Neutrophil (primary cell): Measurements from ENCODE around the gene EVX1.

ENCODE experiments used
- H3K27ac ChIP-seq: fragments of 200-600 bp; sonication (generic); 2 replicates; pipeline ENCODE4 v1.5.1; 2016; ENCODE audit warnings: mild to moderate bottlenecking, moderate library complexity
- H3K27me3 ChIP-seq: fragments of 200-600 bp; sonication (generic); 2 replicates; pipeline ENCODE4 v1.6.0; 2016; ENCODE audit warnings: mild to moderate bottlenecking
- H3K36me3 ChIP-seq: fragments of 200-600 bp; sonication (generic); 2 replicates; pipeline ENCODE4 v1.5.1; 2017
- H3K4me1 ChIP-seq, 2 experiments: fragments of 200-600 bp in 1 of 2; sonication (generic) in 1 of 2; 1 replicate in 1 of 2; 2 replicates in 1 of 2; pipeline versions ENCODE4 v1.5.1 to v1.6.1; 2013 to 2016; ENCODE audit warnings: low read depth in 1 of 2, low read length in 1 of 2, mild to moderate bottlenecking in 1 of 2, moderate library complexity in 1 of 2; ENCODE audit not compliant: control insufficient read depth in 1 of 2, insufficient read depth in 1 of 2
- H3K4me3 ChIP-seq, 2 experiments: fragments of 200-600 bp in 1 of 2; sonication (generic) in 1 of 2; 1 replicate in 1 of 2; 2 replicates in 1 of 2; pipeline ENCODE4 v1.5.1; 2013 to 2016; ENCODE audit warnings: low read depth in 1 of 2, low read length in 1 of 2, mild to moderate bottlenecking in 1 of 2, moderate library complexity in 1 of 2
- H3K9me3 ChIP-seq: fragments of 200-600 bp; sonication (generic); 2 replicates; pipeline ENCODE4 v1.5.1; 2016
- TF ChIP-seq, protein P1 (sequence below): fragments of 200-600 bp; sonication (generic); IDR thresholded peaks from 2 replicates; pipeline ENCODE4 v1.5.1; 2016; ENCODE audit warnings: antibody characterized with exemption

The EVX1 gene

GRCh38 chr7:27212497-27213432 is 29.8 kb upstream of the EVX1 start:
- Histone ChIP-seq H3K4me1 (peaks cover 0 to 6% of the 10 kb centered on the region in 2 experiments), H3K9me3 (no peaks in the 10 kb centered on the region), H3K27ac (no peak overlapping the region), H3K36me3 (no peaks in the 10 kb centered on the region), H3K4me3 (no peak overlapping the region), H3K27me3 (peaks cover 100% of the 10 kb centered on the region)
- TF ChIP-seq, protein P1, sequence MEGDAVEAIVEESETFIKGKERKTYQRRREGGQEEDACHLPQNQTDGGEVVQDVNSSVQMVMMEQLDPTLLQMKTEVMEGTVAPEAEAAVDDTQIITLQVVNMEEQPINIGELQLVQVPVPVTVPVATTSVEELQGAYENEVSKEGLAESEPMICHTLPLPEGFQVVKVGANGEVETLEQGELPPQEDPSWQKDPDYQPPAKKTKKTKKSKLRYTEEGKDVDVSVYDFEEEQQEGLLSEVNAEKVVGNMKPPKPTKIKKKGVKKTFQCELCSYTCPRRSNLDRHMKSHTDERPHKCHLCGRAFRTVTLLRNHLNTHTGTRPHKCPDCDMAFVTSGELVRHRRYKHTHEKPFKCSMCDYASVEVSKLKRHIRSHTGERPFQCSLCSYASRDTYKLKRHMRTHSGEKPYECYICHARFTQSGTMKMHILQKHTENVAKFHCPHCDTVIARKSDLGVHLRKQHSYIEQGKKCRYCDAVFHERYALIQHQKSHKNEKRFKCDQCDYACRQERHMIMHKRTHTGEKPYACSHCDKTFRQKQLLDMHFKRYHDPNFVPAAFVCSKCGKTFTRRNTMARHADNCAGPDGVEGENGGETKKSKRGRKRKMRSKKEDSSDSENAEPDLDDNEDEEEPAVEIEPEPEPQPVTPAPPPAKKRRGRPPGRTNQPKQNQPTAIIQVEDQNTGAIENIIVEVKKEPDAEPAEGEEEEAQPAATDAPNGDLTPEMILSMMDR: no peak

DNA sequence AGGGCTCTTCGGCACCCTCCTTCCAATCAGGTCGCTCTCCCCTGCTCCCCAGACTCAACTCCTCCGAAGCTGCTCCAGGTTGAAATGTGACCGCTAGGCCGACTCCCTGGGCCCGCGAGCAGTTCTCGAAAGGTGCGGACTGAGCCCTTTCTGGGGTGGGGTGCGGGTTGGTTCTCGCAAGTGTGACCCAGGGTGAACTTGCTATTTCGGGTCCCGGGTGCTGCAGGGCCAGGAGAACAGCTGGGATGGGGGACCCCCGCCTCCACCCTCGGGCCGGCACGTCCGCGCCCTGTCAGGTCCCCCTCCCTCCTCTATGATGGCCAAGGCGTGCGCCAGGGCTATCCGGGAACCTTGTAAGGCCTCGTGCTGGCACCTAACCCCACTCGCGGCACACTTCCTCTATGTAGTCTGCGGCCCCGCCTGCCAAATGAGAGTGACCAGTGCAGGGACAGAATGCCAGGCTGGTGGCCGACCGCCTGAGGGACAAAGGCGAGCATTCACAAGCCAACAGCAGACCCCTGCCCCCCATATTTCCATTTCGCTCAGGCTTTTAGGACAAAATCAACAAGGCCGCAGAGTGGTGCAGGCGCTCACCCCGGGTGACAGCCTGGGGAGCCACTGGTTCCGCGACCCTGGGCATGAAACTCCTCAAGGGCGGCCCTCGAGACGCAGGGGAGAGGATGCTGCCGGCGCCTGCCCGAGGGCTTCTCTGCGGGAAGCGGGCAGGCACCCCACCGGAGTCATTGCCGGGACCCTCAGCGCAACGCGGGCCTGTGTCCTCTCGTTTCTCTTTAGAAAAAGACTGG is 29.0 kb upstream of the EVX1 start:
- H3K36me3 ChIP-seq: no peaks in the 10 kb centered on the region
- no peak overlapping the region for H3K27ac ChIP-seq
- no peak overlapping the region for H3K4me3 ChIP-seq
- H3K27me3 ChIP-seq: peaks cover 100% of the 10 kb centered on the region
- H3K4me1 ChIP-seq: peaks cover 0 to 6% of the 10 kb centered on the region in 2 experiments
- no peaks in the 10 kb centered on the region for H3K9me3 ChIP-seq
- TF ChIP-seq, protein P1: no peak

DNA sequence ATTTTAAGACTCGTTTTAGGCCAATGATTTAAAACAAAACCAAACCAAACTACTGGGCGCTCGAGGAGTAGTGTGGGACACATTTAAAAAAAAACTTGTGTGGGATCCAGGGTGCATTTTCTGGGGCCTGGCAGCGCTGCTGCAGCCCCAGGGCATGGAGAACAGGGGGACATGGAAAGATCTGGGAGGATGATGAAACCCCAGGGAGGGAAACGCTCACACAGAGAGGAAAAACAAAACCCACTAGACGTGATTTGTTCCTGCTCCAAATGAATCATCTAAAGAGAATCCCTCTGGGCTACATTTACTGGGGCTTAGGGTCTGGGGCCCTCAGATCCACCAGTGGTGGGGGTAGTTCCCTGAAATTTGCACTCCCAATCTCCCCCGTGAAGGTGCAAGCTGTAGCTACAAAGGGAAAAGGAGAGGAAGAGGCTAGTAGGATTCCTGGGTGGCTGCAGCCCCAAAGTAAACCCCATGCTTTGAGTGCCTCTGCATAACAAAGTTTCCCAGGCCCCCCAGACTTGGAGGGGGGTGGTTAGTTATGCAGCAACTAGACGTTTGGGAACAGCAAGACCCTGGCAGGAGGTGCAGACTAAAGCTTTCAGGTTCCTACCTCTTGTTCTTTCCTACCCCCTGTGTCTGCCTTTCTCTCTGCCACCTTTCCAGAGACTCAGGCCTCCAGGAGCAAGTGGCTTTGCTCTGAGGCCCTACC is 28.2 kb upstream of the EVX1 start:
- TF ChIP-seq, protein P1: no peak
- no peak overlapping the region for H3K4me3 ChIP-seq
- no peaks in the 10 kb centered on the region for H3K36me3 ChIP-seq
- H3K4me1 ChIP-seq: peaks cover 0 to 6% of the 10 kb centered on the region in 2 experiments
- H3K27me3 ChIP-seq: peaks cover 100% of the 10 kb centered on the region
- no peak overlapping the region for H3K27ac ChIP-seq
- H3K9me3 ChIP-seq: no peaks in the 10 kb centered on the region

- Histone ChIP-seq H3K27me3 (peaks cover 100% of the 10 kb centered on the region), H3K9me3 (no peaks in the 10 kb centered on the region), H3K36me3 (no peaks in the 10 kb centered on the region), H3K4me3 (no peak overlapping the region), H3K4me1 (peaks cover 0 to 5% of the 10 kb centered on the region in 2 experiments), H3K27ac (no peak overlapping the region)
- TF ChIP-seq, protein P1: no peak
Observed at GRCh38 chr7:27215356-27215755, 27.2 kb upstream of the EVX1 start.

GRCh38 chr7:27217951-27218350 is 24.7 kb upstream of the EVX1 start:
- peaks cover 100% of the 10 kb centered on the region for H3K27me3 ChIP-seq
- no peak overlapping the region for H3K4me3 ChIP-seq
- H3K27ac ChIP-seq: no peak overlapping the region
- TF ChIP-seq, protein P1: no peak
- H3K36me3 ChIP-seq: no peaks in the 10 kb centered on the region
- H3K4me1 ChIP-seq: no peaks in the 10 kb centered on the region
- no peaks in the 10 kb centered on the region for H3K9me3 ChIP-seq
